SK-N-MC (cell line): ENCODE data around the gene CELA2B.

Source experiments
- EZH2 ChIP-seq: fragments of 200-600 bp; sonication (generic); IDR thresholded peaks from one replicate; pipeline ENCODE4 v1.6.1; 2017; ENCODE audit warnings: antibody characterized with exemption
- FOXP2 ChIP-seq: optimal IDR thresholded peaks from 2 replicates; pipeline ENCODE3; 2011; ENCODE audit warnings: mild to moderate bottlenecking, moderate library complexity; ENCODE audit not compliant: insufficient read depth; ENCODE audit errors: extremely low read length, control extremely low read depth
- POLR2AphosphoS5 ChIP-seq: IDR thresholded peaks from 2 replicates; pipeline ENCODE4 v1.6.1; 2012; ENCODE audit warnings: mild to moderate bottlenecking, low read depth, low read length, borderline replicate concordance

DNA sequence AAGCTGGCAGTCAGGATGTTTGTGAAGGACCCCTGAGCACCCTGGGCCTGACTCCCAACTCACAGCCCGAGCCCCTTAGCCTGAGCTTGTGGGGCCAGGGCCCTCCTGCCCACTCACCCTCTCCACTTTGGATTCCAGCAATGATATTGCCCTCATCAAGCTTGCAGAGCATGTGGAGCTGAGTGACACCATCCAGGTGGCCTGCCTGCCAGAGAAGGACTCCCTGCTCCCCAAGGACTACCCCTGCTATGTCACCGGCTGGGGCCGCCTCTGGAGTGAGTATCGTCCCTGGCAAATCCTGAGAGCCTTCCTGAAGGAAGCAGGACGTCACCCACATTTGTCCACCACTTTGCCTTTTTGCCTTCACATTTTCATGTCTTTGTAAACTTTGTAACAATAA lies 32.6 kb upstream of the CELA2B start:
- TF ChIP-seq POLR2AphosphoS5: no peak
- TF ChIP-seq EZH2: no peak
- TF ChIP-seq FOXP2: no peak
